GM12891 (cell line): ENCODE data around the gene PANK4.
A peak's percentile ranks its signal among the peaks of the same experiment; 100 is the strongest.

Experiments used
- DNase-seq: peaks from one replicate; pipeline ENCODE4 v3.0.0; 2011; ENCODE audit warnings: low spot score; ENCODE audit not compliant: insufficient read length
- FAIRE-seq: peaks from 2 replicates; lab custom pipeline; 2011; peaks lifted over from hg19 to GRCh38; lab: Jason Lieb, UNC
- PAX5 ChIP-seq: IDR thresholded peaks from 2 replicates; pipeline ENCODE4 v1.6.1; 2011; ENCODE audit warnings: low read length, moderate library complexity, mild to moderate bottlenecking; ENCODE audit not compliant: insufficient read depth, severe bottlenecking
- POLR2A ChIP-seq: IDR thresholded peaks from 2 replicates; pipeline ENCODE4 v1.6.1; 2011; ENCODE audit warnings: low read depth, low read length, control low read depth
- POLR2AphosphoS5 ChIP-seq: IDR thresholded peaks from 2 replicates; pipeline ENCODE4 v1.6.1; 2011; ENCODE audit warnings: low read depth, low read length, control low read depth
- POU2F2 ChIP-seq: IDR thresholded peaks from 2 replicates; pipeline ENCODE4 v1.6.1; 2011; ENCODE audit warnings: low read depth, mild to moderate bottlenecking, control low read depth, low read length, moderate library complexity
- SPI1 ChIP-seq: IDR thresholded peaks from 2 replicates; pipeline ENCODE4 v1.6.1; 2011; ENCODE audit warnings: low read depth, low read length, control low read depth
- TAF1 ChIP-seq: IDR thresholded peaks from 2 replicates; pipeline ENCODE4 v1.6.1; 2011; ENCODE audit warnings: low read depth, low read length, control low read depth

The PANK4 gene

GRCh38 chr1:2468540-2468939 is 57.9 kb downstream of the PANK4 start:
- FAIRE-seq (no peak), DNase-seq (no peak)
- TF ChIP-seq POLR2A, result no peak
- no peak for TF ChIP-seq PAX5
- TF ChIP-seq SPI1, result no peak
- no peak for TF ChIP-seq POLR2AphosphoS5
- TF ChIP-seq POU2F2, result no peak
- TF ChIP-seq TAF1, result no peak

GRCh38 chr1:2468041-2468472 is 58.3 kb downstream of the PANK4 start:
- TF ChIP-seq TAF1 (no peak), POLR2A (no peak), POLR2AphosphoS5 (no peak), SPI1 (no peak), POU2F2 (no peak), PAX5 (no peak)
- peak; percentile 69 for DNase-seq
- FAIRE-seq, result no peak

DNA sequence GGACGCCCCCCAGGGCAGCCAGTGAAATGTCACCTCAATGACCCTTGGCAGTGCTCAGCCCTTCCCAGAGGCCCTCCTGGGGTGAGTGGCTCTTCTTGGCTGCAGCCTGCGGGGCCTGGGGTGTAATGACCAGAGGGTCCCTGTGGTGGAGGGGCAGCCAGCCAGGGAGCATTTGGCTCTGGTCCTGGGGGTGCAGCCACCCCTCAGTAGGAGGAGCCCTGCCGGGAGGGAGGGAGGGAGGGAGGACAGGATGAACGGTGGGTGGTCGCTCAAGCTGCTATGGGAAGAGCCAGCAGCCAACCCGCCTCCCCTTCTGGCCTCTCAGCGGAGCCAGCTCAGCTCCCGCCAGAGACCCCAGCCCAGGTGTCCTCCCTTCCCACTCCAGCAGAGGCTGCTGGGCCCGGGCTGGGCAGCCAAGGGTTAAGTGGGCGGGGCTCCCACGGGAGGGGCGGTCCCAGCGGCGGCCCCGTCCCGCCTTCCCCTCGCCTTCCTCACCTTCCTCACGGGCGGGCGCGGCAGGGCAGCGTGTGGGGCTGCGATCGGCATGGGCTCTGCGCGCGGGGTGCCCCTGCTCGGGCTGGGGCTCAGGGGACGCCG is 59.3 kb downstream of the PANK4 start:
- FAIRE-seq (no peak), DNase-seq (no peak)
- TF ChIP-seq PAX5, result no peak
- TF ChIP-seq SPI1, result no peak
- TF ChIP-seq POU2F2, result no peak
- no peak for TF ChIP-seq TAF1
- no peak for TF ChIP-seq POLR2A

DNA sequence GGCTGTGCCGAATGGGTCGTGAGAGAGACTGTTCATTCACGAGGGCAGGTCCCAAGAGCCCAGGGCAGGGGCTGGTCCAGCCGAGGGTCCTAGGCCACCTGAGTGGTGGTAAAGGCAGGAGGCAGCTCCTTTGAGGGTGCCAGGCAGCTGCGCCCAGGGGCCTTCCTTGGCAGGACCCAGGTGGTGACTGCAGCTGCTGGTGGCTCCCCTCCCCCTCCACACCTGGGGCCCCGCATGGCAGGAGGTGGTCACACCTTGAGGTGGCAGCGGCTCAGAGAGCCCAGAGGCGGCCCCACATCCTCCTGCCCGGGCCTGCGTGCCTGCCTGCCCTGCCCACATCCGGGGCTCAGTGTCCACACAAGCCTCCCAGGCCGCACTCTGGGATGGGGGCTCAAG is 60.1 kb downstream of the PANK4 start:
- TF ChIP-seq POLR2A (no peak), PAX5 (no peak), POU2F2 (no peak), POLR2AphosphoS5 (no peak), TAF1 (no peak), SPI1 (no peak)
- DNase-seq, result no peak
- no peak for FAIRE-seq

DNA sequence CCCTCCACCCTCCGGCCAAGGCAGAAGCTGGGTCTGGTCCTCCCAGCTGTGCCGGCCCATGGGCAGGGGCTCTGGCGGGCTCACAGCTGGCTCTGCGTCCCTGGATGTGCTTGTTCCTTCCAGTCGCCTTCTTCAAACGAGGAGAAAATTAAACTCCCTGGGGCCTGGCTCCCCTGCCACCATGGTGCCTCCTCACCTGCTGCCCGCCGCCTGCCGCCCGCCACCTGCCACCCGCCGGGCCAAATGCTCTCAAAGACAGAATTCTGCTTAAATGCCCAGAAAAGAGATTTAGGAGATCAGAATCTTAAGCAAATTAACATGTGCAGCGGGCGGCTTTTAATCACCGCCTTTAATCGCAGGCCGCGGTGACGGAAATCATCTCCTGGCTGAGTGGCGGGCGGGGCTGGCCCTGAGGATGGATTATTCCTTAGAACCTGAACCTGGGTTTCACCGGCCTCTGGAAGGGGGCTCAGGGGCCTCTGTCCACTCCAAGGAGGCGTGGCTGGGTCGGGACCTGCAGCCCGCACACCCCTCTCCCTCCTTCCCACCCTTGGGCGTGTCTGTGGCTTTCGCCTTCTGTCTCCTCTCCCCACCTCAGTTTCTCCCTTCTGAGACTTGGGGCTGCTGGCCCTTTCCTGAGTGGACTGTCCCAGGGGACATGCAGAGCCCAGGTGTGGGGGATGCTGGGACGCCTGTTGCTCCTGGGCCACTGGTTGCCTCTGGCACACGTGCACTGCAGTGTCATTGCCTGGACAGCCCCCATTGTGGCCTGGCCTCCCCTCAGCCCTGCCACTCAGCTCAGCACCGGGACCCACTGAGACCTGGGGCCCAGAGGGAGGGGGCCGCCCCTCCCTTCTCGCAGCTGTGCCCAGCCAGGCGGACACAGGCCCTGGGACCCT is 60.8 kb downstream of the PANK4 start:
- no peak for TF ChIP-seq SPI1
- TF ChIP-seq POLR2AphosphoS5, result no peak
- no peak for TF ChIP-seq TAF1
- no peak for DNase-seq
- no peak for FAIRE-seq

GRCh38 chr1:2463396-2463795 is 63.0 kb downstream of the PANK4 start:
- no peak for FAIRE-seq
- no peak for TF ChIP-seq POLR2AphosphoS5
- TF ChIP-seq PAX5, result no peak
- no peak for TF ChIP-seq SPI1
- no peak for TF ChIP-seq TAF1
- no peak for TF ChIP-seq POLR2A
- no peak for TF ChIP-seq POU2F2
- no peak for DNase-seq

DNA sequence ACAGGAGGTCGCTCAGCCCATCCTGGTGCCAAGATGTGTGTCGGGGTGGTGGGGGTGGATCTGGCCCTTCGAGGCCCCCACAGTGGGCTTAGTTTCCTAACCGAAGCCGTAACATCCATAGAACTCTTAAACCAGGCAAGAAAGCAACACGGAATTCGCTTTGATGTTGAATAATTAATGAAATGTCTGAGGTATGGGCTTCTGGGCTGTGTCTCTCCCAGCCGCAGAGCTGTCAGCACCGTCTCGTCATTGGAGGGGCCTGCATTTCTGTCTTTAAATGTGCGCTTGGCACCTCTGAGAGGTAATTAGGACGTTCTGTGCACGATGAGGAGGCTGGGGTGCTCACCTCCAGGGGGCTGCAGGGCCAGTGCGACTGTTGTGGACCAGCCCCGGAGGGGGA is 63.6 kb downstream of the PANK4 start:
- TF ChIP-seq POU2F2, result no peak
- no peak for TF ChIP-seq POLR2A
- no peak for TF ChIP-seq PAX5
- TF ChIP-seq TAF1, result no peak
- TF ChIP-seq SPI1, result no peak
- TF ChIP-seq POLR2AphosphoS5, result no peak
- FAIRE-seq, result no peak
- no peak for DNase-seq

- TF ChIP-seq POLR2AphosphoS5 (no peak), SPI1 (no peak), PAX5 (no peak)
- DNase-seq (no peak), FAIRE-seq (no peak)
These were observed 65.2 kb downstream of the PANK4 start for GRCh38 chr1:2460996-2461751.

DNA sequence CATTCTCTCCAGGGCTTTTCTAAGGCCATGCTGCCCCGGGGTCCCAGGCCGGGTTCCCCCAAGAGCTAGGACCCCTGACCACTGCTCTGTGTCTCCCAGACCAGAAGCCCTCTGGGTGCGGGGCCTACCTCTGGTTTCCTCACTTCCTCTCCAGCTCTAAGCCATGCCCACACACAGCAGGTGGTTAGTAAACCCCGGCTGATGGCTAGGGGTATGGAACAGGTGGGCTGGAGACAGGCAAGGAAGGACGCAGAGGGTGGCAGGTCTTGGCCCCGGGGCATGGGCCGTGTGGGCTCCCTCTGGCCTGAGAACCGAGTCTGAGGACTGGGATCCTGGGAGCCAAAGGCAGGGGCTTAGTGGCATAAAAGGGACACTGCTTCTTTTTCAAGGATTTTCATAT is 66.2 kb downstream of the PANK4 start:
- FAIRE-seq, result no peak
- TF ChIP-seq TAF1, result no peak
- TF ChIP-seq SPI1, result no peak
- no peak for TF ChIP-seq POLR2AphosphoS5
- no peak for TF ChIP-seq POU2F2
- no peak for TF ChIP-seq PAX5
- TF ChIP-seq POLR2A, result no peak
- no peak for DNase-seq
